MCF 10A (cell line): ENCODE results near the gene VSX2. TPM values are rescaled to one million over a fixed set of nuclear protein-coding genes. Genes with fewer than 3 reads are reported as not detected.

Experiments
- BruUV-seq: library from RNA; stranded (reverse); fragments of 400-500 nt; replicated peaks from 2 replicates; lab custom pipeline; 2021; lab: Mats Ljungman, UMichigan
- CTCF ChIA-PET: fragments of 300-600 bp; sonication (Branson Sonifier 250); formaldehyde crosslinking; extraction: SDS; loops from one replicate; lab custom pipeline; 2021; ENCODE audit warnings: antibody characterized with exemption, inconsistent platforms; lab: Yijun Ruan, JAX
- POLR2A ChIA-PET: fragments of 300-600, 350-650 bp; sonication (Branson Sonifier 250); formaldehyde crosslinking; extraction: SDS; loops from one replicate; lab custom pipeline; 2020; ENCODE audit warnings: antibody characterized with exemption, inconsistent platforms; lab: Yijun Ruan, JAX
- DNase-seq: peaks from one replicate; pipeline ENCODE4 v3.0.0-alpha.2; 2018; ENCODE audit not compliant: unreplicated experiment
- H3K27ac Mint-ChIP-seq: one replicate; pipeline ENCODE4 v1.8.0; 2022; ENCODE audit warnings: mild to moderate bottlenecking, low read depth, mixed read lengths; ENCODE audit not compliant: unreplicated experiment
- H3K27me3 Mint-ChIP-seq: one replicate; pipeline ENCODE4 v1.8.0; 2022; ENCODE audit warnings: mixed read lengths; ENCODE audit not compliant: insufficient read depth, unreplicated experiment
- H3K36me3 Mint-ChIP-seq: one replicate; pipeline ENCODE4 v1.8.0; 2022; ENCODE audit warnings: mild to moderate bottlenecking, moderate library complexity, mixed read lengths; ENCODE audit not compliant: insufficient read depth, unreplicated experiment
- H3K4me1 Mint-ChIP-seq: one replicate; pipeline ENCODE4 v1.8.0; 2022; ENCODE audit warnings: mixed read lengths; ENCODE audit not compliant: insufficient read depth, unreplicated experiment
- H3K4me3 Mint-ChIP-seq: one replicate; pipeline ENCODE4 v1.8.0; 2022; ENCODE audit warnings: mild to moderate bottlenecking, moderate library complexity, mixed read lengths; ENCODE audit not compliant: unreplicated experiment
- H3K9me3 Mint-ChIP-seq: one replicate; pipeline ENCODE4 v1.8.0; 2022; ENCODE audit warnings: mixed read lengths; ENCODE audit not compliant: unreplicated experiment
- CTCF ChIP-seq: fragments of 200-600 bp; IDR thresholded peaks from one replicate; pipeline ENCODE4 v1.8.0; 2022; ENCODE audit warnings: antibody characterized with exemption, mild to moderate bottlenecking; ENCODE audit not compliant: unreplicated experiment
- intact Hi-C: fragments of 100-400 bp; cut with micrococcal nuclease; formaldehyde crosslinking; loops from 2 replicates; pipeline ENCODE4 v1.14.1; 2022
- total RNA-seq: library from RNA; stranded (reverse); gene quantifications from 2 replicates; pipeline ENCODE4 v1.2.3, GENCODE V29; 2022

Gene VSX2
- total RNA-seq, 1 experiment from 2014 or later = not detected

GRCh38 chr14:74220991-74221390, 18.3 kb upstream of the VSX2 start:
- H3K27ac Mint-ChIP-seq = no peak overlapping the region
- peaks cover 9% of the 10 kb centered on the region for H3K27me3 Mint-ChIP-seq
- H3K9me3 Mint-ChIP-seq = no peaks in the 10 kb centered on the region
- BruUV-seq = no TSS peak
- DNase-seq = no peak
- H3K4me1 Mint-ChIP-seq = no peaks in the 10 kb centered on the region
- TF ChIP-seq CTCF = no peak
- CTCF ChIA-PET = interaction anchor here (0.8 kb wide), 1 partner anchor 31 kb away, joined by 6 read pairs; no protein-coding TSS in a partner anchor
- H3K36me3 Mint-ChIP-seq = no peaks in the 10 kb centered on the region
- POLR2A ChIA-PET = interaction anchor here (0.6 to 1.4 kb wide), 2 partner anchors 11 to 38 kb away, joined by 3 to 4 read pairs; no protein-coding TSS in a partner anchor
- H3K4me3 Mint-ChIP-seq = no peak overlapping the region
- intact Hi-C loops = no loop called here

GRCh38 chr14:74221741-74222140, 17.5 kb upstream of the VSX2 start:
- Mint-ChIP-seq H3K27me3 (peaks cover 9% of the 10 kb centered on the region), H3K4me3 (no peak overlapping the region), H3K36me3 (no peaks in the 10 kb centered on the region), H3K27ac (no peak overlapping the region), H3K9me3 (no peaks in the 10 kb centered on the region), H3K4me1 (no peaks in the 10 kb centered on the region)
- no TSS peak for BruUV-seq
- POLR2A ChIA-PET = interaction anchor here (1.4 kb wide), 1 partner anchor 39 kb away, joined by 4 read pairs; no protein-coding TSS in a partner anchor
- CTCF ChIA-PET = interaction anchor here (0.8 kb wide), 1 partner anchor 30 kb away, joined by 6 read pairs; no protein-coding TSS in a partner anchor
- DNase-seq = no peak
- intact Hi-C loops = no loop called here
- TF ChIP-seq CTCF = no peak

GRCh38 chr14:74223016-74223415, 16.2 kb upstream of the VSX2 start:
- Mint-ChIP-seq H3K4me1 (no peaks in the 10 kb centered on the region), H3K9me3 (no peaks in the 10 kb centered on the region), H3K27ac (no peak overlapping the region), H3K27me3 (peaks cover 18% of the 10 kb centered on the region), H3K36me3 (no peaks in the 10 kb centered on the region), H3K4me3 (no peak overlapping the region)
- no peak for DNase-seq
- no TSS peak for BruUV-seq
- TF ChIP-seq CTCF = no peak
- CTCF ChIA-PET = no interaction called here
- POLR2A ChIA-PET = no interaction called here
- intact Hi-C loops = no loop called here

- Mint-ChIP-seq H3K4me1 (no peaks in the 10 kb centered on the region), H3K4me3 (no peak overlapping the region), H3K27me3 (peaks cover 56% of the 10 kb centered on the region), H3K36me3 (peaks cover 7% of the 10 kb centered on the region), H3K27ac (no peak overlapping the region), H3K9me3 (no peaks in the 10 kb centered on the region)
- CTCF ChIA-PET = interaction anchor here (0.8 to 4.0 kb wide), 4 partner anchors 13 to 22 kb away, joined by 3 to 20 read pairs (median 4); no protein-coding TSS in a partner anchor
- TF ChIP-seq CTCF = no peak
- POLR2A ChIA-PET = no interaction called here
- no peak for DNase-seq
- no TSS peak for BruUV-seq
- intact Hi-C loops = no loop called here
These were observed 7.5 kb upstream of the VSX2 start for GRCh38 chr14:74231784-74232183.
